Dedifferentiated amniotic fluid mesenchymal stem cell (primary cell): ENCODE results near the gene MSL1.
"Not testable (repeated sequence)": the region's sequence is repeated elsewhere in the genome, so short reads cannot be mapped to it uniquely, and the experiment has no call there.

ENCODE experiments used
- DNase-seq: peaks from one replicate; pipeline ENCODE4 v3.0.0-alpha.2; 2016; ENCODE audit errors: extremely low spot score

The MSL1 gene

GRCh38 chr17:40124279-40125141 lies 2.7 kb downstream of the MSL1 start:
- DNase-seq = peak; percentile 41

- no peak for DNase-seq
These were observed 7.7 kb downstream of the MSL1 start for GRCh38 chr17:40129498-40129897.

- no peak for DNase-seq
These were observed 8.7 kb downstream of the MSL1 start for GRCh38 chr17:40130352-40131042.

GRCh38 chr17:40134184-40134583 lies 12.4 kb downstream of the MSL1 start:
- DNase-seq = no peak

GRCh38 chr17:40135817-40136216 lies 14.0 kb downstream of the MSL1 start:
- no peak for DNase-seq

GRCh38 chr17:40139566-40140058 lies 17.8 kb downstream of the MSL1 start:
- no peak for DNase-seq

GRCh38 chr17:40143166-40143565 lies 21.4 kb downstream of the MSL1 start:
- not testable (repeated sequence) for DNase-seq

GRCh38 chr17:40145476-40145875 lies 23.7 kb downstream of the MSL1 start:
- DNase-seq = no peak

GRCh38 chr17:40148527-40148926 lies 26.8 kb downstream of the MSL1 start:
- no peak for DNase-seq

GRCh38 chr17:40150276-40150675 lies 28.5 kb downstream of the MSL1 start:
- no peak for DNase-seq

GRCh38 chr17:40151414-40151963 lies 29.7 kb downstream of the MSL1 start:
- DNase-seq = no peak

GRCh38 chr17:40153603-40154236 lies 31.9 kb downstream of the MSL1 start:
- DNase-seq = no peak

- DNase-seq = no peak
These were observed 36.2 kb downstream of the MSL1 start for GRCh38 chr17:40157973-40158372.

- no peak for DNase-seq
These were observed 36.8 kb downstream of the MSL1 start for GRCh38 chr17:40158438-40159013.

- no peak for DNase-seq
These were observed 37.7 kb downstream of the MSL1 start for GRCh38 chr17:40159456-40159855.

GRCh38 chr17:40167685-40168261 lies 46.0 kb downstream of the MSL1 start:
- DNase-seq = no peak

GRCh38 chr17:40168262-40168832 lies 46.6 kb downstream of the MSL1 start:
- peak; percentile 74 for DNase-seq

GRCh38 chr17:40170325-40170724 lies 48.6 kb downstream of the MSL1 start:
- DNase-seq = no peak

GRCh38 chr17:40171750-40172149 lies 50.0 kb downstream of the MSL1 start:
- no peak for DNase-seq

- DNase-seq = no peak
These were observed 51.5 kb downstream of the MSL1 start for GRCh38 chr17:40173091-40173777.

- DNase-seq = no peak
These were observed 52.0 kb downstream of the MSL1 start for GRCh38 chr17:40173778-40174135.
